ENCODE results near the gene SLC23A1. TPM values are rescaled to one million over a fixed set of nuclear protein-coding genes. Genes with fewer than 3 reads are reported as not detected.
A peak's percentile ranks its signal among the peaks of the same experiment; 100 is the strongest.

SLC23A1 gene
- total and polyA plus RNA-seq, 2 of the 13 experiments (the other 11 are each of a cell fraction or from before 2014, with no cell fraction given) = 6.0 to 6.6 TPM

- TF ChIP-seq SOX6 (IDR thresholded peaks at IDR 0.05) (no peak), SOX6 (CRISPR knock-in tag; IDR thresholded peaks at IDR 0.05) (no peak)
Observed at GRCh38 chr5:139422307-139422893, 39.3 kb upstream of the SLC23A1 start (continued).

- Histone ChIP-seq H3K9ac (ENCODE audit: insufficient read depth, low read depth, low read length) (no peak overlapping the region), H3K79me2 (ENCODE audit: insufficient read depth, low read length) (no peaks in the 10 kb centered on the region), H3K4me2 (ENCODE audit: low read depth, low read length) (no peak overlapping the region), H3K27me3 (ENCODE audit: control insufficient read depth in 1 of 2, insufficient read depth in 2 of 2, low read length in 2 of 2) (no peaks in the 10 kb centered on the region), H3K27ac (ENCODE audit: extremely low read length, insufficient read depth, low read length) (no peak overlapping the region), H3K9me3 (ENCODE audit: low read length) (no peaks in the 10 kb centered on the region), H3K4me1 (ENCODE audit: insufficient read depth, low read length) (peaks cover 39% of the 10 kb centered on the region), H3K4me3 (replicated peaks in 1 of 3; ENCODE audit: insufficient read depth in 1 of 3, low read depth in 2 of 3, low read length in 3 of 3) (no peak overlapping the region), H4K20me1 (ENCODE audit: insufficient read depth, low read length) (no peaks in the 10 kb centered on the region), H2AFZ (ENCODE audit: low read length) (no peak overlapping the region), H3K36me3 (replicated peaks in 1 of 2; ENCODE audit: control insufficient read depth in 1 of 2, insufficient read depth in 2 of 2, low read length in 2 of 2) (peaks cover 0 to 3% of the 10 kb centered on the region in 2 experiments; a peak in 3 of 5 replicates)
- no peak for FAIRE-seq
- no TSS peak for BruUV-seq (replicated peaks)
- no peak for TF ChIP-seq HIVEP1 (CRISPR knock-in tag; IDR thresholded peaks at IDR 0.05)
- peak; percentile 47 for TF ChIP-seq CTCF (CRISPR knock-in tag; IDR thresholded peaks at IDR 0.05)
- TF ChIP-seq STAG1 (CRISPR knock-in tag; IDR thresholded peaks at IDR 0.05) = peak; percentile 21; the same call in 1 of the 2 replicates
- WGBS (ENCODE audit: low lambda C conversion rate) = 81% methylated on average over 9 of the region's 9 CpGs
- ChIA-PET POLR2A (interaction anchor here (1.3 to 1.7 kb wide), 2 partner anchors 20 to 84 kb away, joined by 3 to 4 read pairs; partner anchors contain the start of gene DNAJC18), CTCF (ENCODE audit: low intra/inter-chr PET ratio, low total read pairs) (no interaction called here)
- in situ Hi-C loops (cut with HindIII; ENCODE audit: extremely low pct_ligation_motif_present, low pct_unique_long_range_greater_than_20kb) (loop anchor here (5.0 kb wide), 1 partner anchor 98 kb away; no protein-coding TSS in a partner anchor), intact Hi-C loops (cut with micrococcal nuclease; ENCODE audit: unreplicated experiment) (loop anchor here (5.0 kb wide), 1 partner anchor 143 kb away; the partner anchor contains the start of gene UBE2D2)
- no peak for ATAC-seq
- DNase-seq (ENCODE audit: low spot score) = no peak
Observed at GRCh38 chr5:139419226-139420192, 36.4 kb upstream of the SLC23A1 start.

Measured in HepG2 (cell line).